Measurements from ENCODE around the gene MAN1A1.

The MAN1A1 gene

GRCh38 chr6:119360262-119360915 lies 10.8 kb upstream of the MAN1A1 start:
- H3K36me3 ChIP-seq (ENCODE audit: control insufficient read depth, insufficient read depth, low read length), result no peaks in the 10 kb centered on the region
- H3K9me3 ChIP-seq (ENCODE audit: control insufficient read depth, insufficient read depth, low read length), result no peaks in the 10 kb centered on the region
- DNase-seq (ENCODE audit: low read depth, low spot score), result no peak
- no peaks in the 10 kb centered on the region for H3K27me3 ChIP-seq (ENCODE audit: control insufficient read depth, insufficient read depth, low read length)
- no peaks in the 10 kb centered on the region for H3K4me1 ChIP-seq (ENCODE audit: control insufficient read depth, insufficient read depth, low read length)
- no peak overlapping the region for H3K4me3 ChIP-seq (ENCODE audit: low read length)
- WGBS (ENCODE audit: insufficient coverage, insufficient read length), result no CpG with 5 or more reads among the region's 4 CpGs
- no peak overlapping the region for H3K27ac ChIP-seq (ENCODE audit: low read length)

GRCh38 chr6:119355890-119356289 lies 6.3 kb upstream of the MAN1A1 start:
- no peaks in the 10 kb centered on the region for H3K36me3 ChIP-seq (ENCODE audit: control insufficient read depth, insufficient read depth, low read length)
- 100% methylated on average over 2 of the region's 4 CpGs for WGBS (ENCODE audit: insufficient coverage, insufficient read length)
- DNase-seq (ENCODE audit: low read depth, low spot score), result no peak
- H3K4me1 ChIP-seq (ENCODE audit: control insufficient read depth, insufficient read depth, low read length), result no peaks in the 10 kb centered on the region
- no peak overlapping the region for H3K27ac ChIP-seq (ENCODE audit: low read length)
- no peak overlapping the region for H3K4me3 ChIP-seq (ENCODE audit: low read length)
- H3K9me3 ChIP-seq (ENCODE audit: control insufficient read depth, insufficient read depth, low read length), result no peaks in the 10 kb centered on the region
- no peaks in the 10 kb centered on the region for H3K27me3 ChIP-seq (ENCODE audit: control insufficient read depth, insufficient read depth, low read length)

- Histone ChIP-seq H3K27ac (ENCODE audit: low read length) (no peak overlapping the region), H3K9me3 (ENCODE audit: control insufficient read depth, insufficient read depth, low read length) (no peaks in the 10 kb centered on the region), H3K4me3 (ENCODE audit: low read length) (no peak overlapping the region), H3K4me1 (ENCODE audit: control insufficient read depth, insufficient read depth, low read length) (no peaks in the 10 kb centered on the region), H3K27me3 (ENCODE audit: control insufficient read depth, insufficient read depth, low read length) (no peaks in the 10 kb centered on the region), H3K36me3 (ENCODE audit: control insufficient read depth, insufficient read depth, low read length) (no peaks in the 10 kb centered on the region)
- WGBS (ENCODE audit: insufficient coverage, insufficient read length), result no CpG with 5 or more reads among the region's 2 CpGs
- DNase-seq (ENCODE audit: low read depth, low spot score), result no peak
These were observed 5.6 kb upstream of the MAN1A1 start for GRCh38 chr6:119355157-119355556.

GRCh38 chr6:119353696-119354095 lies 4.1 kb upstream of the MAN1A1 start:
- Histone ChIP-seq H3K4me1 (ENCODE audit: control insufficient read depth, insufficient read depth, low read length) (no peaks in the 10 kb centered on the region), H3K9me3 (ENCODE audit: control insufficient read depth, insufficient read depth, low read length) (no peaks in the 10 kb centered on the region), H3K36me3 (ENCODE audit: control insufficient read depth, insufficient read depth, low read length) (no peaks in the 10 kb centered on the region), H3K27me3 (ENCODE audit: control insufficient read depth, insufficient read depth, low read length) (no peaks in the 10 kb centered on the region), H3K27ac (ENCODE audit: low read length) (no peak overlapping the region), H3K4me3 (ENCODE audit: low read length) (no peak overlapping the region)
- WGBS (ENCODE audit: insufficient coverage, insufficient read length), result no CpG with 5 or more reads among the region's 4 CpGs
- no peak for DNase-seq (ENCODE audit: low read depth, low spot score)

- H3K27ac ChIP-seq (ENCODE audit: low read length), result no peak overlapping the region
- H3K27me3 ChIP-seq (ENCODE audit: control insufficient read depth, insufficient read depth, low read length), result peaks cover 6% of the 10 kb centered on the region; the same call in 1 of the 2 replicates
- no peaks in the 10 kb centered on the region for H3K9me3 ChIP-seq (ENCODE audit: control insufficient read depth, insufficient read depth, low read length)
- no CpG with 5 or more reads among the region's 1 CpG for WGBS (ENCODE audit: insufficient coverage, insufficient read length)
- no peak for DNase-seq (ENCODE audit: low read depth, low spot score)
- H3K4me1 ChIP-seq (ENCODE audit: control insufficient read depth, insufficient read depth, low read length), result peaks cover 3% of the 10 kb centered on the region; the same call in 1 of the 2 replicates
- H3K4me3 ChIP-seq (ENCODE audit: low read length), result no peak overlapping the region
- no peaks in the 10 kb centered on the region for H3K36me3 ChIP-seq (ENCODE audit: control insufficient read depth, insufficient read depth, low read length)
These were observed 2.4 kb upstream of the MAN1A1 start for GRCh38 chr6:119352001-119352400.

- DNase-seq (ENCODE audit: low read depth, low spot score), result no peak
- peaks cover 3% of the 10 kb centered on the region; the same call in 1 of the 2 replicates for H3K4me1 ChIP-seq (ENCODE audit: control insufficient read depth, insufficient read depth, low read length)
These were observed 1.4 kb upstream of the MAN1A1 start for GRCh38 chr6:119350952-119351372.

GRCh38 chr6:119350202-119350951 lies 816 bp upstream of the MAN1A1 start:
- Histone ChIP-seq H3K9me3 (ENCODE audit: control insufficient read depth, insufficient read depth, low read length) (no peaks in the 10 kb centered on the region), H3K4me1 (ENCODE audit: control insufficient read depth, insufficient read depth, low read length) (peaks cover 3% of the 10 kb centered on the region; the same call in 1 of the 2 replicates), H3K4me3 (ENCODE audit: low read length) (peak overlapping the region; percentile 91), H3K27ac (ENCODE audit: low read length) (no peak overlapping the region), H3K27me3 (ENCODE audit: control insufficient read depth, insufficient read depth, low read length) (peaks cover 6% of the 10 kb centered on the region; the same call in 1 of the 2 replicates), H3K36me3 (ENCODE audit: control insufficient read depth, insufficient read depth, low read length) (no peaks in the 10 kb centered on the region)
- no peak for DNase-seq (ENCODE audit: low read depth, low spot score)
- WGBS (ENCODE audit: insufficient coverage, insufficient read length), result no CpG with 5 or more reads among the region's 24 CpGs

More at GRCh38 chr6:119350952-119351372, 1.4 kb upstream of the MAN1A1 start:
- H3K36me3 ChIP-seq (ENCODE audit: control insufficient read depth, insufficient read depth, low read length), result no peaks in the 10 kb centered on the region
- no peak overlapping the region for H3K27ac ChIP-seq (ENCODE audit: low read length)
- H3K4me3 ChIP-seq (ENCODE audit: low read length), result no peak overlapping the region
- H3K27me3 ChIP-seq (ENCODE audit: control insufficient read depth, insufficient read depth, low read length), result peaks cover 6% of the 10 kb centered on the region; the same call in 1 of the 2 replicates
- H3K9me3 ChIP-seq (ENCODE audit: control insufficient read depth, insufficient read depth, low read length), result no peaks in the 10 kb centered on the region
- WGBS (ENCODE audit: insufficient coverage, insufficient read length), result no CpG with 5 or more reads among the region's 3 CpGs

GRCh38 chr6:119348748-119349360 lies 707 bp downstream of the MAN1A1 start:
- H3K4me1 ChIP-seq (ENCODE audit: control insufficient read depth, insufficient read depth, low read length), result peaks cover 3% of the 10 kb centered on the region; the same call in 1 of the 2 replicates
- H3K4me3 ChIP-seq (ENCODE audit: low read length), result peak overlapping the region; percentile 91; the same call in 1 of the 2 replicates
- H3K36me3 ChIP-seq (ENCODE audit: control insufficient read depth, insufficient read depth, low read length), result no peaks in the 10 kb centered on the region
- no CpG with 5 or more reads among the region's 75 CpGs for WGBS (ENCODE audit: insufficient coverage, insufficient read length)
- no peak for DNase-seq (ENCODE audit: low read depth, low spot score)
- H3K9me3 ChIP-seq (ENCODE audit: control insufficient read depth, insufficient read depth, low read length), result no peaks in the 10 kb centered on the region
- H3K27me3 ChIP-seq (ENCODE audit: control insufficient read depth, insufficient read depth, low read length), result peaks cover 6% of the 10 kb centered on the region; the same call in 1 of the 2 replicates
- H3K27ac ChIP-seq (ENCODE audit: low read length), result no peak overlapping the region

- Histone ChIP-seq H3K27ac (ENCODE audit: low read length) (no peak overlapping the region), H3K4me1 (ENCODE audit: control insufficient read depth, insufficient read depth, low read length) (peaks cover 3% of the 10 kb centered on the region; the same call in 1 of the 2 replicates), H3K27me3 (ENCODE audit: control insufficient read depth, insufficient read depth, low read length) (peaks cover 6% of the 10 kb centered on the region; the same call in 1 of the 2 replicates), H3K9me3 (ENCODE audit: control insufficient read depth, insufficient read depth, low read length) (no peaks in the 10 kb centered on the region), H3K36me3 (ENCODE audit: control insufficient read depth, insufficient read depth, low read length) (no peaks in the 10 kb centered on the region), H3K4me3 (ENCODE audit: low read length) (peak overlapping the region; percentile 91; the same call in 1 of the 2 replicates)
- no CpG with 5 or more reads among the region's 35 CpGs for WGBS (ENCODE audit: insufficient coverage, insufficient read length)
- no peak for DNase-seq (ENCODE audit: low read depth, low spot score)
These were observed 1.3 kb downstream of the MAN1A1 start for GRCh38 chr6:119348096-119348747.
